GM12875 (cell line): ENCODE results near the gene SPA17.

ENCODE experiments used
- H3K4me3 ChIP-seq: one replicate; pipeline ENCODE4 v1.5.1; 2011; ENCODE audit warnings: low read depth, low read length, control low read depth
- TF ChIP-seq, protein P1 (sequence below): IDR thresholded peaks from 2 replicates; pipeline ENCODE4 v1.5.1; 2011; ENCODE audit warnings: low read depth, mild to moderate bottlenecking, control low read depth, inconsistent platforms, low read length, moderate library complexity, borderline replicate concordance; ENCODE audit not compliant: insufficient read depth

The SPA17 gene

DNA sequence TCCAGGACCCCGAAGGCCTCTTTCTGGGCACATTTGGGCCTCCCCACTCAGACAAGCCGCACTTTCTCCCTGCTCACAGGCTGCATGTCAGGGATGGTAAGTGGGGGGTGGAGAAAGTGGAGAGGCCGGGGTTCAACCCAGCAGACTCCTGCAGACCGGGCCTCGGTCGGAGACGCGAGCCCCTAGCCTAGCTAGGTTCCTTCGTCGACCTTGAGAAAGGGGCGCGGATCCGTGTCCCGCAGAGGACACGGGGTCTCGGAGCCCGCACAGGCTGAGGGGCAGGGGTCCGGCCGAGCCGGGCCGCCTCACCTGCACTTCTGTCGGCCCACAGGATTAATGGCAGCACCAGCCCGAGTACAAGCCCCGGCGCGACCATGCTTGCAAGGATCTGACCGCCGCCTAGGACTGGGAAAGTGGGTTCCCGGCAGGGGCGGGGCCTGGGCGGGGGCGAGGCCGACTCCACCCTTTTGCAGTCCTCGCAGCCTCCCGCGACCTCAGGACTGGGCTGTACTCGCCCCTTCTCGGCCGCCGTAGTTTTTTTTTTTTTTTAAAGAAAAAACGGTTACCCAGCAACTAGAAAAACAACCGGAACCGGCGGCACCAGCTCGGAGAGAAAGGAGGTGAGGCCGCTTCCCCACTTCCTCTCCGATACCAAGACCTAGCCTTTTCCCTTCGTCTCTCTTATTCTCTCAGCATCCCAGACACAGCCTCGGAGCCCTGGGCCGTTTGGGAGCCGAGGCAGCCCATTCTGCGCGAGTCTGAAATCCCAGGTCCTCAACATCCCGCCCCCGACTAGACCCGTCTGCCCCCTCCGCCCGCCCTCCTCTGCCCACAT lies at the start of gene SPA17, which contains the start of gene SIAE:
Gene SPA17 (plus strand): TSS at position 572 of the 835 bp plus-strand sequence. CDS start 1,361 bp downstream, outside the sequence.
Gene SIAE (minus strand): TSS at position 407 of the 835 bp plus-strand sequence. CDS start 31 bp downstream, at position 376.
- H3K4me3 ChIP-seq = peak within 1 kb of the TSS; percentile 69
- TF ChIP-seq, protein P1, sequence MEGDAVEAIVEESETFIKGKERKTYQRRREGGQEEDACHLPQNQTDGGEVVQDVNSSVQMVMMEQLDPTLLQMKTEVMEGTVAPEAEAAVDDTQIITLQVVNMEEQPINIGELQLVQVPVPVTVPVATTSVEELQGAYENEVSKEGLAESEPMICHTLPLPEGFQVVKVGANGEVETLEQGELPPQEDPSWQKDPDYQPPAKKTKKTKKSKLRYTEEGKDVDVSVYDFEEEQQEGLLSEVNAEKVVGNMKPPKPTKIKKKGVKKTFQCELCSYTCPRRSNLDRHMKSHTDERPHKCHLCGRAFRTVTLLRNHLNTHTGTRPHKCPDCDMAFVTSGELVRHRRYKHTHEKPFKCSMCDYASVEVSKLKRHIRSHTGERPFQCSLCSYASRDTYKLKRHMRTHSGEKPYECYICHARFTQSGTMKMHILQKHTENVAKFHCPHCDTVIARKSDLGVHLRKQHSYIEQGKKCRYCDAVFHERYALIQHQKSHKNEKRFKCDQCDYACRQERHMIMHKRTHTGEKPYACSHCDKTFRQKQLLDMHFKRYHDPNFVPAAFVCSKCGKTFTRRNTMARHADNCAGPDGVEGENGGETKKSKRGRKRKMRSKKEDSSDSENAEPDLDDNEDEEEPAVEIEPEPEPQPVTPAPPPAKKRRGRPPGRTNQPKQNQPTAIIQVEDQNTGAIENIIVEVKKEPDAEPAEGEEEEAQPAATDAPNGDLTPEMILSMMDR = no peak

DNA sequence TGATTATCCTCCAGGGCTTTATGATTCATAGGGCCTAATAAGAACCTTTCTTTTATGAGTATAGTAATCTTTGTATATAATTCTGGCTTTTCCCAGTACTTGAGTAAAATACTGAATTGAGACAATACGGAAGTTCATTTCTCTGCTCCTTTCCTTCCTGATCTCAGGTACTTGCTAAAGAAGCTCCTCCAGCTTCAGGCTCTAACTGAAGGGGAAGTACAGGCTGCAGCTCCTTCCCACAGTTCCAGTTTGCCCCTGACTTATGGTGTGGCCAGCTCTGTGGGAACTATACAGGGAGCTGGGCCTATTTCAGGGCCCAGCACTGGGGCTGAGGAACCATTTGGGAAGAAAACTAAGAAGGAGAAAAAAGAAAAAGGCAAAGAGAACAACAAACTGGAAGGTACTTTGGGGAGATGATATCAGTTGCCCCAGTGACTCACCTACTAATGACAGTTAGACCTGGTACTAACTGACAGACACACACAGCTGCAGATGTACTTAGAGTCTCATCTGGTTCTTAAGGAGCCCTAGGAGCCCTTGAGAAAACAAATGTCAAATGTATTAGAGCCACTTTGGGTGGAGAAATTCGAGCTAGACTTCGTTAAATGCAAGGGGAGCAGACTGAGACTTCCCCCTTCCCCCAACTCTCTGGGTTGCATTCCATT lies 48.1 kb upstream of the SPA17 start:
- TF ChIP-seq, protein P1 = no peak
- no peak overlapping the region for H3K4me3 ChIP-seq

DNA sequence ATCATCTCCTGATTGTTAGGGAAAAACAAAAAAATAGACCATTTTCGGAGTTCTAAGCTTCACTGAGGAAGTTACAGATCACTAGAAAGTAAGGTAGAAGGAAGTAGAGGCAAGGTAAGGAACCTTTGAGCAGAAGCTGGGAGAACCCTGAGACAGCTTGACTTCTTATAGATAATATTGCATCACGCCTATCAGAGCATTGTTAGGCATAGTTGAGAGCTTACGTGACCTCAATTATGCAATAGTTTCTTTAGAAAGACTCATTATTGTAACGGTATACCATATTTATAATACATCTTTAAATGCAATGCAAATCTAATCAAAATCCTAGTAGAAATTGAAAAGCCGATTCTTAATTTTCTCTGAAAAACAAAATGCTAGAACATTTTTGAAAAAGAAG lies 46.2 kb upstream of the SPA17 start:
- TF ChIP-seq, protein P1 = no peak
- no peak overlapping the region for H3K4me3 ChIP-seq

DNA sequence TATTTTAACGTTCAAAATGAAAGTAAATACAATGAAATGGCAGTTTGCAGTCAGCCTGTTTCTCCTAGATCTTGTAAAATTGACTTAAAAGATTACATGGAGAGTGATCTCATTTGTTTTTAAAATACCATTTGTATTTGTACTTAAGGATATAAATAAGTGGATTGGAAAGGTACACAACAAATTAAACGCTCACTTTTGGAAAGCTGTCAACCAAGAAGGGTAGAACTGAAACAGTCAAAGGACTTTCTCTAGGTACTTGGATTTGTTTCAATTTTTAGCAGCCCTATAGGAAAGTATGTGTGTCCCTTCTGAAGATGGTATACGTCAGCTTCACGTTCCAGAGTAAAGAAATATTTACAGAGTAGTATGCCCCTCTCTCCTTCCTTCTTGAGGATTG lies 43.7 kb upstream of the SPA17 start:
- no peak overlapping the region for H3K4me3 ChIP-seq
- TF ChIP-seq, protein P1 = no peak

DNA sequence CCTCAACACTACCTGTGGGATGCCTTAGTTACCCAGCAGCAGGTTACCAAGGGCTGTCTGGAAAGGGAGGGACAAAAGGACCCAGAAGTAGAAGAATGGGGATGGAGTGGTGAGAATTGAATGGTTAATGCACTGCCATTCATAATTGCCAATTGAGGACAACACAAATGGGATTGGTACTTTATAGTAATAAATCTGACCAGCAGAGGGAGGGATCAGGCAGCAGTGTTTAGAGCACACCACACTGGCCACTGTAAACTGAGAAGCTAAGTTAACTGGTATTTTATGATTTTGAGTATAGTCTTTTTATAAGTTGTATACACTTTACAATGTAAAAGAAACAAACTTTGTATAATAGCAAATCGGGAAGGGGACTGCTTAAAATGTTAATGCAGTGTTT lies 40.3 kb upstream of the SPA17 start:
- H3K4me3 ChIP-seq = no peak overlapping the region
- TF ChIP-seq, protein P1 = no peak

DNA sequence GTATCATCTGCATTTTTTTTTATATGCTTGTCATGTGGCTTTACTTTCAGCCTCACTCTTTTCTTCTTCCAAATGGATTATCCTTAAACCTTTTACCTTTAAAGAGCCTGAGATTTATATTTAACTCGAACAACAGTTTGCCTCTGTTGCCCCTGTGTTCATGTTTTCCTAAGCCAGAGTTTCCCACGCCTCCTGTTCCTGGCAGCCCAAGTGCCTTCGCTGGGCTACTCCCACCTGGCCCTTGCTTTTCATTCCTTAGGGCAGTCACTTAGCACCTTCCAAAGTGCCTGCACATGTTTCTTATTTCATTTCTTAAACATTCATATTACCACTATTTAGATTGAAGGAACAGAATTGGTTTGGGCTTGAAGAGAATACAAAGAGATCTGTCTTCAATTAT lies 37.8 kb upstream of the SPA17 start:
- H3K4me3 ChIP-seq = no peak overlapping the region
- TF ChIP-seq, protein P1 = no peak
